Measurements from ENCODE around the gene WWC1.
"Not testable (repeated sequence)": the region's sequence is repeated elsewhere in the genome, so short reads cannot be mapped to it uniquely, and the experiment has no call there.

WWC1 gene

DNA sequence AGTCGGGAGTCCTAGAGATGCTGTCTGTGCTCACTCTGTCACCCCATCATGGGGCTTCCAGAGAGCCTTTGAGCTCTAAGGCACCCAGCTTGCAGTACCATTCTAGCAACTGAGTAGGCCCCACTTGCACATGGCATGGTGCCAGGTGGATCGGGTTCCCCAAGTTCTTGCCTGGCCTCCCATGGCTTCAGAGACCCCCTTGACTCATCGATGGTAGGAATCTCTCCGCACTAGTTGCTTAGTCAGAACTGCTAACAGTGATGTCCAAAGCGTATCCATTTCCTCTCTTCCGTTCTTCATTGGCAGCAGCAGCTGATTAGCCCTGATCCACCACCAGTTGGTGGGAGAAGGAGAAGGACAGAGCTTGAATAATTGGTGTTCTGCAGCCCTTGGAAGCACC, 124.5 kb downstream of the WWC1 start:
- DNase-seq = no peak

DNA sequence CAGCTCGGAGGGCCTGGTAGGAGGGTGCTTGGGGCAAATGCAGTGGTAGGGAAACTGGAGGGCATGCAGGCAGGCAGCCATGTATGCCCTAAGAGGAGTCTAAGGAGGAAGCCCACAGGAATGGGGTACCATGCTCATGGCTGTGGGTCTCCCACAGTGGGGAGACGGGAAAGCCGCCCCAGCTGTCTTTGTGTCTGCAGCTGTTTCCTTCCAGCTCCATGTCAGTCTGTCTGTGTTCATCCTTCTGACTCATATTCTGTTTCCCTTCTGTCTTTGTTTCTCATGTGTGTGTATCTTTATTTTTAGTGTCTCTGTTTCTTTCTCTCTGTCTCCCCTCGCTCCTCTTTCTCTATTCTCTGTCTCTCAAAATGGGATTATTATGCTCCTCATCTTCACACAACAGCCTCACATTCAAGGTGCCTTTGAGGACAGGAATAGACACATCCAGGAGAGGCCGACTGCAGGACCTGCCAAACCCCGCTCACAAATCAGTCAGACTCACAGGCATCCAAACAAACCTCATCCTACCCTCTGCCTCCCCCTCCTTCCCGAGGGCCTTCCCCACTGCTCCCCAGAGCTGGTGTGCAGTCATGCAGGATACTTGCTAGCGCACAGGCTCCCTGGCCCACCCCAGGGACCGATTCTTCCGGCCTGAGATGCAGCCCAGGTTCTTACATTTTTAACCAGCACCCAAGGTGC, 126.4 kb downstream of the WWC1 start:
- no peak for DNase-seq

GRCh38 chr5:168420461-168420860, 129.0 kb downstream of the WWC1 start:
- DNase-seq = no peak

GRCh38 chr5:168422431-168422830, 131.0 kb downstream of the WWC1 start:
- no peak for DNase-seq

DNA sequence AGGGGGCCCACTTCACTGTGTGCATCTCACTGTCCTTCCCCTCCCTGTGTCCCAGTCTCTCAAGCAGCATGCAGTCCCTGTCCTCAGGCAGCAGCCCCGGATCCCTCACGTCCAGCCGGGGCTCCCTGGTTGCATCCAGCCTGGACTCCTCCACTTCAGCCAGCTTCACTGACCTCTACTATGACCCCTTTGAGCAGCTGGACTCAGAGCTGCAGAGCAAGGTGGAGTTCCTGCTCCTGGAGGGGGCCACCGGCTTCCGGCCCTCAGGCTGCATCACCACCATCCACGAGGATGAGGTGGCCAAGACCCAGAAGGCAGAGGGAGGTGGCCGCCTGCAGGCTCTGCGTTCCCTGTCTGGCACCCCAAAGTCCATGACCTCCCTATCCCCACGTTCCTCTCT, 132.0 kb downstream of the WWC1 start:
- DNase-seq = no peak

DNA sequence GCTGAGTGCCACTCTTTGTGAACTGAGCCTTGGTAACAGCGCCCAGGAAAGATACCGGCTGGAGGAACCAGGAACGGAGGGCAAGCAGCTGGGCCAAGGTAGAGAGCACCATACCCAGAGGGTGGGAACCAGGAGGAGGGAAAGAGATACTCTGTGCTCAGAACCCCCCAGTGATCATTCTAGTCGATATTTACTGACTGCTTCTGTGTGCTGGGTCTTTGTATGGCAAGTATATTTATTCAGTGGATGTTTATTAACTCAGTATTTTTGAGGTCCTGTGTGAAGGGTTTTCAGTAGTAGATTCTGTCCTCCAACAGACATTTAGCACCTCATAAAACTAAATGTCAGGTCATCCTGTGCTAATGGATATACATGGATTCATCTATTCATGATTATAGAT, 132.5 kb downstream of the WWC1 start:
- no peak for DNase-seq

- no peak for DNase-seq
These were observed 133.3 kb downstream of the WWC1 start for GRCh38 chr5:168424594-168425323.

DNA sequence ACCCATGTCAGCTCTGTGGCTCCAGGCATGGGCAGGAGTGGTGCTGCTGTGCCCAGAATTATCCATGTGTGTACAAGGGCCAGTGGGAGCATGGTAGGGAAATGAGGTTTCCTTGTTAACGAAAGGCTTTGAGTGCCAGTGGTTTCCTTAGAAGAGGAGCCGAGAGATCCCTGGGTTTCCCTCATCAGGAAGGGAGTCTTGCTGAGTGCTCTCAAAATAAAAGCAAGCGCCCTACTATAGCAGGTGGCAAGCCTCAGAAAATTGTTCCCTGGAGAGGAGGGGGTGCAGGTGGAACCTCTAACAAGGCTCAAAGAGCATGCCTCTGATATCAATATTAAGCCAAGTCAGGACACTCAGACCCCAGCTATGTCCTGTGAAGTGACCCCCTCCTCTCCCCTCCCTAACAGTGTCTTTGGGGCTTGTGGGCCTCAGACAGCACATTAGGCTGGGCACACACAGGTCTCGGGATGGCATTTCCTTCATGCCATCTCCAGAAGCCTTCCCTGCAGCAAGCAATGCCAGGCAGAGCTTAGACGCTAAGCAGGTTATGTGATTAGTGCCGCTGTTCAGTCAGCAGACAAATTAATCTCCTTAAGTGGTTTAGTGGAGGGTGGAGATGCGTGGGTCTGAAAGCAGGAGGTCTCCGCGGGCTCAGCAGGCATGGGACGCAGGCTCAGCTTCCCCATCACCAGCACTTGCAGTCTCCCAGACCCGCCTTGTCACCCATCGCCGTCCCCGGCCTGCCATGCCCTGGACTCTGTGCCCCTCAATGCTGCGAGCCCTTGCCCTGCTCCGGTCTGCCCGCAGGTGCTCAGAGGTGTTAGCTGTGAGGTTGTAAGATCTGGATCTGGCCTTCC, 134.8 kb downstream of the WWC1 start:
- DNase-seq = no peak

- no peak for DNase-seq
These were observed 135.4 kb downstream of the WWC1 start for GRCh38 chr5:168426864-168427172.

GRCh38 chr5:168427224-168427623, 135.8 kb downstream of the WWC1 start:
- DNase-seq = no peak

DNA sequence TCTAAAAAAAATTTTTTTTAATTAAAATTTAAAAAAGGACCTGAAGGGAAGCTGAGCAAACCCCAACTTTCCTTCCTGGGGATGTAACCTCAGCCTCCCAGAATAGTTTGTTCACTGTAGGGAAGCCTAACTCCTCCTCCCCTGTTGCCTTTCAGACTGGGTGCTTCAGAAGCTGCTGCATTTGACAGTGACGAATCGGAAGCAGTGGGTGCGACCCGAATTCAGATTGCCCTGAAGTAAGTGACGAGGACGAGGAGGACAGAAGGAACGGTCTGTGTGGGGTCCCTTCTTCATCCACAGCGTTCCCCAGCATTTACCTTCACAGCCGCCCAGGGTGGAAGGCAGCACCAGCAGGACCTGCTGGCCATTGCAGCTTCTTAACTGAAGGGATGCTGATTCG, 137.1 kb downstream of the WWC1 start:
- no peak for DNase-seq

- no peak for DNase-seq
These were observed 138.9 kb downstream of the WWC1 start for GRCh38 chr5:168430296-168430695.

GRCh38 chr5:168432903-168433302, 141.5 kb downstream of the WWC1 start:
- no peak for DNase-seq

GRCh38 chr5:168434001-168434400, 142.6 kb downstream of the WWC1 start:
- DNase-seq = no peak

DNA sequence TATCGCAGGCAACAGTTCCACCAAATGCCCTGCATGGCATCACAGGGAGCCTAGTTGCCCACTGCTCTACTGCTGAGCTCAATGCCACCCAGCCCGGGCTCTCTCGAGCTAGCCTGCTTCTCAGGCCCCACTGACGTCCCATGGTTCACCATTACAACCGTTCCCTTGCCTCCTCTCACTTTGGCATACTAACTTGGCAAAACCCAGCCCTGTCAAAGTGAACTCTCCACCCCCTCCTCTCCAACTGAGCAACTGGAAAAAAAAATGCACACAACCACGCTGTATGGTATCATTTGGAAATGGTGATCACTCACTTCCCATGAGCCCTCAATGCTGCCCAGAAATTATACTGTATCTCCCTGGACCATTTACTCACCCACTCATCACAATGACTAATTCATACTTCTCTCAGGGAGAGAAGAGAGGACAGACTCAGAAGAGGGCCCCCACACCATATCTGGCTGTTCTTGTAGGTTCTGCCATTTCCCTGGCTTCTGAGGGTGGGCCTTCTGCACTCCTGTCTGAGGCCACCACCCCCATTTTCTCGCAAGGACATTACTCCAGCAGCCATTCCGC, 143.4 kb downstream of the WWC1 start:
- no peak for DNase-seq

DNA sequence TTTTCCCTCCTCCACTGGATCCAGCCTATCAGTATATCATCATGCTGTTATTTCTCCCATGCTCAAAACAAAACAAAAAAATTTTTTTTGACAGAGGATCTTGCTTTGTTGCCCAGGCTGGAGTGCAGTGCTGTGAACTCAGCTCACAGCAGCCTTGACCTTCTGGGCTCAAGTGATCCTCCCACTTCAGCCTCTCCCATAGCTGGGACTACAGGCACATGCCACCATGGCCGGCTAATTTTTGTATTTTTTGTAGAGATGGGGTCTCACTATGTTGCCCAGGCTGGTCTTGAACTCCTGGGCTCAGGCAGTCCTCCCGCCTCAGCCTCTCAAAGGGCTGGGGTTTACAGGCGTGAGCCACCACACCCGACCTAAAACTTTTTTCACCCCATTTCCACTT, 143.9 kb downstream of the WWC1 start:
- DNase-seq = not testable (repeated sequence)

DNA sequence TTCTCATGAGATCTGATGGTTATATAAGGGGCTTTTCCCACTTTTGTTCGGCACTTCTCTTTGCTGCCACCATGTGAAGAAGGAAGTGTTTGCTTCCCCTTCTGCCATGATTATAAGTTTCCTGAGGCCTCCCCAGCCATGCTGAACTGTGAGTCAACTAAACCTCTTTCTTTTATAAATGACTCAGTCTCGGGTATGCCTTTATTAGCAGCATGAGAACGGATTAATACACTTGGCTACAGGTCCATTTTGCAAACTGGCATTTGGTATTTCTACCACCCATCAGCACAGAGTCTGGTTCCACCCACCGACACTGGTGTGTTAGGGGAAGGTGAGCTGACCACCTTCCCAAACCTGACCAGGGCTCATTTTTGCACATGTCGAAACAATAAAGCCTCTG, 146.9 kb downstream of the WWC1 start:
- no peak for DNase-seq

DNA sequence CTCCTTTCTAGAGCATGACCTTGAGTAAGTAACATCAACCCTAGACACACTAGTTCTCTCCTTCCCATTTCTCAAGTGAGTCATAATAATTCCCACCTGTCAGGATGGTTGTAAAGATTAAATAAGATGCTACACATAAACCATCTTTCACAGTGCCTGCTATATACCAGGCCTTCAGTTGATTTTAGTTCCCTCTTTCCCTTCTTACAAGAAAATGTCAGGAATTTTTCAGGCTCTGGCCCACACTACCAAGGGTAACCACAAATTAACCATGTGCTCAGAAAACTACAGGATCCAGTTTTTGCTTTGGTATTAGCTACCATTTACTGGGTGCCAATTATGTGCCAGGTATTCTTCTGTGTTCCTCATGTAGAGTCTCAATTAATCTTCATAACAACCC, 152.1 kb downstream of the WWC1 start:
- no peak for DNase-seq

DNA sequence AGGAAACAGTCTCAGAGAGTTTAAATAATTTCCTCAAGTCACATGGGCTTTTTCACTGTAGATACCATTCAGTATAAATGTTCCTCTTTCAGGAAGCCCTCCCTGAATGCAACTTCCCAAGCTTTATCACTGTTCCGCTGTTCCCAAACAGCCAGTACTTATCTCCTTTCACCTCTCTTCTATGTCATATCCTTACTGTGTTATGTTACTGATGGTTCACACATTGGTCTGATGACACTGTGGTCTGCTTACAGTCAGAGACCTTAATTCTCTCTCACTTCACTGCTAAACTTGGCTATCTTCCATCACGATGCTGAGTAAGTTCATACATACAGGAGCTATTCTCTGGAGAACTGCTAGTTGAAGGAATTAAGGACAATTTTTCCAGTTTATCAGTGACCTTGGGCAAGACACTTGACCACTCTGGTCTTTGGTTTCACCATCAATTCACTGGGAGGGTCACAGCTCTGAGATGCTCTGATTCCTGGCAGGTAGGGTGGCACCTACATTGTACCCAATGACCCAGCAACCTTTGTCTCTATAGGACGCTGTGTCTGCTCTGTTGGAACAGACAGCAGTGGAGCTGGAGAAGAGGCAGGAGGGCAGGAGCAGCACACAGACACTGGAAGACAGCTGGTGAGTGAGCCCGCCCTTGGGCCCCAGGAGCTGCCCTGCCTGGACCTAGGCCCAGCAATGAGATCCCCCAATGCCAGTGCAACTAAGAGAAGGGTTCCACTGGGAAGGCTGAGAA, 152.7 kb downstream of the WWC1 start:
- no peak for DNase-seq

GRCh38 chr5:168446983-168447619, 155.7 kb downstream of the WWC1 start:
- no peak for DNase-seq

GRCh38 chr5:168447808-168448207, 156.4 kb downstream of the WWC1 start:
- DNase-seq = no peak

- no peak for DNase-seq
These were observed 157.7 kb downstream of the WWC1 start for GRCh38 chr5:168449166-168449565.

All from activated naive CD4-positive, alpha-beta T cell treated with Interleukin-2 at 50 U/mL for 16 hours (primary cell).